HG02759 (cell line): Measurements from ENCODE around the gene ERMAP.
"Not testable (repeated sequence)": the region's sequence is repeated elsewhere in the genome, so short reads cannot be mapped to it uniquely, and the experiment has no call there.

Experiments used
- ATAC-seq: cut with Tn5 transposase; IDR thresholded peaks from one replicate; pipeline ENCODE4 v1.9.1; 2021; ENCODE audit warnings: mild to moderate bottlenecking, moderate library complexity; ENCODE audit not compliant: unreplicated experiment

Gene ERMAP

DNA sequence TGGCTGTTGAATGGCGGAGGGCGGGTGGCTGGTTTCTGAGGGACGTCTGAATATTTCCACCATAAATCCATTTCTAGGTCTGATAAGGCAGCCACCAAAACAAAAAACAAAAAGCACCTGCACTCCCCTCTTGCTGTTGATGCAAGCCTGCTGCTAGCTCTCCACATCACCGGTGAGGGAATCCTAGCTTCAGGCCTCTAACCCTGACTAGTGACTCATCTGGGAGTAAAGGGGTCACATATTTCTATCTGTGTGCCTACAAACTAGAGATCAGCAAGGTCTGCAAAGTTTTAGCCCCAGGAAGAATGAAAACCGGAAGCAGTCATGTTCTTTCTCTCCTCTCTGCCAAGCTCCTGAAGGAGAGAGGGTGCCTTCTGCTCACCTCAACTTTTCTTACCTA lies 10.3 kb upstream of the ERMAP start:
- no peak for ATAC-seq

DNA sequence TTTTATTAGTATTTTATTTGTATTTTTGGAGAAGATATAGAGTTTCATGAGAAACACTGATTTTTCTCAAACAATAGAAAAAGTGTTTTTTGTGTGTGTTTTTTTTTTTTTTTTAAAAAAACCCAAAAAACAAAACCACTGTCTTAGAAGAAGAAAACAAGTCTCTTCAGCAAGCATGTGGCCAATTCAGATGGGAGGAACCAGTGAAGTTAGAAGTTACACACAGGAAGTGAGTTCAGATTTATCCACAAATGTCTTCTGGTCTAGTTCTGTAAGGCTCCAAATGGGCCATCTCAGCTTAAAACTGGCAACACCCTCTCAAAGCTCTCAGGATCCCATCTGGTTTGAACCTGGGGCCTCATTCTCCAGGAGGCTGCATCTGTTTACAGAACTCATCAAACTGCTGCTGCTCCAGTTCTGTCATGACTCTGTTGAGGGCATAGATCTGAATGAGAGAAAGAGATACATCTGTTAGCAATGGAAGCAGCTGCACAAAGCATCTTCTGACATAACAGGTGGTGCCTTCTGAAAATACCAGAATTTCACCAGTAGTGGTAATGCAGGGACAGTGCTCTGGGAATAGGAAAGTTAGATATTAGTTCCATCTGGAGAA lies 9.8 kb upstream of the ERMAP start:
- ATAC-seq = no peak

- ATAC-seq = not testable (repeated sequence)
Observed at GRCh38 chr1:42814815-42815214, 2.1 kb upstream of the ERMAP start.

GRCh38 chr1:42815941-42816584 lies 859 bp upstream of the ERMAP start:
- no peak for ATAC-seq

- ATAC-seq = no peak
Observed at GRCh38 chr1:42817440-42817767, 482 bp downstream of the ERMAP start.

DNA sequence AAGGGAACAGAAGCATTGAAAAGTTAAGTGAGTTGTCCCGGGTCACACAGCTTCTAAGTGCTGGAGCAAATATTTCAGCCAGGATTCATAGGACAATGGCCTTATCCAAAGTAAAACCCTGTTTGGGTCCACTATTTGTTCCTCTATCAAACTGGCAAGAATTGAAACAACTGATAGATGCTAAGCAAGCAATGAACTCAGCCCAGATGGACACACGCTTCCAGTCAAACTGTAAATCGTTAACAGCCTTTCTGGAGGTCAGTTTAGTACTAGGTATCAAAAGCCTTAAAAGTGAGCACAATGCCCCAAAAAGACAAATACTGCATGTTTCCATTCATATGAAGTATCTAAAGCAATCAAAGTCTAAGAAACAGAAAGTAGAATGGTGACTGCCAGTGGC lies 1.1 kb downstream of the ERMAP start:
- ATAC-seq = no peak

- no peak for ATAC-seq
Observed at GRCh38 chr1:42820813-42821212, 3.9 kb downstream of the ERMAP start.

DNA sequence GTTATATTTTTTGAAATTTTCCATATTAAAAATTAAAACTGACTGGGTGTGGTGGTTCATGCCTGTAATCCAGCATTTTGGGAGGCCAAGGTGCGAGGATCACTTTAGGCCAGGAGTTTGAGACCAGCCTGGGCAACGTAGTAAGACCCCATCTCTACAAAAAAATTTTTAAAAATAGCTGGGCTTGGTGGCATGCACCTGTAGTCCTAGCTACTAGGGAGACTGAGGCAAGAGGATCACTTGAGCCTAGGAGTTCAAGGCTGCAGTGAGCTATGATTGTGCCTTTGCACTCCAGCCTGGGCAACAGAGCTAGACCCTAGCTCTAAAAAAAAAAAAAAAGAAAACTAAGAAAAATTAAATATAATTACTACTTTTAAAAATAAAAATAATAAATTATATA lies 4.8 kb downstream of the ERMAP start:
- no peak for ATAC-seq

- ATAC-seq = no peak
Observed at GRCh38 chr1:42822800-42823392, 6.0 kb downstream of the ERMAP start.

DNA sequence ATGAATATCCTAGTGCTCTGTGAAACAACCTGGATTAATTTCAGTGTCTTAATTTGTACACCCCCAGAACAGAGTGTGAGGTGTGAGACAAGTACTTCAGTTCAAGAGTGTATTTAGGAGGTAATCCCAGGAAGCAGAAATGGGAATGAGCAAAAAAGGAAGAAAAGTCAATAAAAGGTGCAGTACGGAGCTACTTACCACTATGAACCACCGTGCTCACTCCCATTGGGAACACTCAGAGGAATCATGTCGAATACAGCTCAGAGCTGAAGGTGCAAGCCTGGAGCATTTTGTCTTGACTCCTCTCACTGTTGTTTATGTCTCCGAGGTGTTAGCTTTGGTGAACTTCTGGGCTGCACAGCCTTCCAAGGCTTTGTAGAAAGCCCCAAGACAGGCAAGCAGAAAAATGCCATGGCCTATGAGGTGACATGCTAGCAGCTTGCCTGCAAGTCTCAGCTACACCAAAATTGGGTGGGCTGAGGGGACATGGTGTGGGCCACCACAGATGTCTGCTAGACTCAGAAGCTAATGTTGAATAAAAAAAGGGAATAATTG lies 7.6 kb downstream of the ERMAP start:
- no peak for ATAC-seq

DNA sequence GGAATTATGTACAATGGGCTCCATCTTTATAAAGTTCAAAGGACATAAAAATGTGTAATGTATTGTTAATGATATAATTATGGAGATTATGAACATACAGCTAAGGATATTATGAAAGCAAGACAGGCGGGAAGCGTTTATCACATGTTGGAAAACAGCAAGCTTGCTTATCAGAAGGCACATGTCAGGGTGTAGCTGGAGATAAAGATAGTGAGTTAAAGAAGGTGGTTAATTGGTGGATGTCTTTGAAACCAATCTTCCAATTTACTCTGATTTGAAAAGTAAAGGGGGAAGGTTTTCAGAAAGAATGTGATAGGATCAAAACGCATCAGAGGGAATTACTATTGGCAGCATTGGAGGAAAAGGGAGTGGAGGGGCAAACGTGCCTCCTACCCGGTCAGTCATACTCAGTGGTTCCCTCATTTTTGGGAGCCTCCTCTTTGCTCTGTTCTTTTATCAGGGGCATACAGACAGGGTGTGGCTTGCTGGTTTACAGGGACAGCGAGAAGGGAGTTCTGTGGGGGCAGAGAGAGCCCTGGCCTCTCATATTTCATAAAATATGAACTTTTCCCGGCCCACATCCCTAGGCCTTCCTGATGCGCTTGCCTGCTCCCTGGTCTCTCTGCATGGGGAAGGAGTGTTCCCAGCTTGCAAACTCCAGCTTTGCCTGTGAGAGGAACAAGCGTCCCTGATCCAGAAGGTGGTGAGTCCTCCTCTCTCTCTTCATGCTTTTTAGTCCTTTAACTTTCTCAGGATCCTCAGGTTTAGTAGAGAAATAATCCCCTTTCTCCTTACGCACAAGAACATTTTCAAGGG lies 8.3 kb downstream of the ERMAP start:
- no peak for ATAC-seq

GRCh38 chr1:42830631-42831030 lies 13.7 kb downstream of the ERMAP start:
- ATAC-seq = no peak

- ATAC-seq = no peak
Observed at GRCh38 chr1:42831273-42831672, 14.4 kb downstream of the ERMAP start.

DNA sequence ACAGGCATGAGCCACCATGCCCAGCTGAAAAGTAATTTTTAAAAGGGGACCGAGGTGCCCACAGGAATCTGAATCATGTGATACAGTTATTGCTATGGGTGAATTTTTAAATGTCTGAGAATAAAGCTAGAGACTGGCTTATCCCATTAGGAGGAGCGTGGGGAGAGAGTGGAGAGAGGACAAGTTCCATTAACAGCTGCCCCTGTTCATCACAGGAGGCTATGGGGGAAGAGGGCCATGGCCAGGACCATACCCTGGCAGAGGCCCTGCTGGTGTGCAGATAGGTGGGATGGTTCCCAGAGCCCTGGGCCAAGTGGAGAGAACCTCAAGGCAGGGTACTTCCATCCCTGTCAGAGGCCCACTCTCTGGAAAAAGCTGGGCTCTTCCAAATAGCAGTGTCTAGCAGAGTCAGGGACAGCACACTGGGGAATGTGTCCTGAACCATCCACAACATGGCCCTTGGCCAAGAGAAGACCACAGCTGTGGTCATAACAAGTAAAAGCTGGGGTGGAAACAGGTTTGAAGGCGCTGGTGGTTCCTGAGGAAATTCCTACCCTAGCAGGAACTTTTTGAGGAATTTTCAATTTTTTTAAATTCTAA lies 15.8 kb downstream of the ERMAP start:
- ATAC-seq = no peak

DNA sequence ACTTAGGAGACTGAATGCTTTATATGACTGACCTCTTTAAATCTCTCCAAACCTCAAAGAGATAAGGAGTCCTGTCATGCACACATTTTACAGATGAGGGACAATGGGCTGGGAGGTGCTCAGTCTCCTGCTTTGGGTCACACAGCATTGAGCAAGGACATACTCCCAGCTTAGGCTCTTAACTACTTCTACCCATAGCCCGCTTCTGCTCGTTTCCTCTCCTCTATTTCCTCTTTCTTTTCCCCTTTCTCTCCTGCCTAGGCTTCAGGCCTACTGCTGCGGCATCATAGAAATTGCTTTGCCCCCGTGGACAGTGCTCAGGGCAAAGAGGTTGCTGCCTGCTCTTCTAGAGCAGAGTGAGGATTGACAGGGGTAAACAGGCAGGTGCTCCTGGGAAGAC lies 17.1 kb downstream of the ERMAP start:
- ATAC-seq = no peak

DNA sequence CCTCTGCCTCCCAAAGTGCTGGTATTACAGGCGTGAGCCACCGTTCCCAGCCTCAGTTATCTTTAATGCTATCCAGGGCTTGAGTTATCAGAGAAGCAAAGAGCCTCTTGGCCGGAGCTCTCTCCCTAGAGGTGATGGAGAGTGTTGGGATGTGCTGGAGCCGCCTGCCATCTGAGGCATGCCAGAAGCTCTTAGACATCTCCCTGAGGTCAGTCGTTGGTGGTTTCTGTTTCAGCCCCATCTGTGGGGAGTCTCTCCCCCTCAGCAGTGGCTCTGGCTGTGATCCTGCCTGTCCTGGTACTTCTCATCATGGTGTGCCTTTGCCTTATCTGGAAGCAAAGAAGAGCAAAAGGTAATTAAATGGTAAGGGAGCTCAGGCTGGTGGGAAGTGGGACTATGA lies 17.9 kb downstream of the ERMAP start:
- ATAC-seq = no peak

DNA sequence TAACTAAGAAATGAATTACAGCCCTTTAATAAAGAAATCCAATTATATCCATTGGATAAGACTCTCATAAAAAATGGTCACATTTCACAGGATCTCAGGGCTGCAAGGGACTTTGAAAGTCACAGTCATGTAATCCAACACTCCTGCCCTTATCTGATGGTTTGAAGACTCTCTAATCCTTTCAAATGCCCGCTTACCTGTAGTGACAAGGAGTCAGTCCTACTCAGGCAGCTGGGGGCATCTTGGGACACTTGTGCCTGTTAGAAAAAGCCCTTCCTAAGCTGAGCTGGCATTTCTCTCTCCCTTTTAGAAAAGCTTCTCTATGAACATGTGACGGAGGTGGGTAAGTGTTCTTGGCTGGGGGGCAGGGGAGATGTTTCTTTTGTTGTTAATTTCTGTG lies 18.5 kb downstream of the ERMAP start:
- no peak for ATAC-seq

GRCh38 chr1:42837709-42838108 lies 20.8 kb downstream of the ERMAP start:
- no peak for ATAC-seq

GRCh38 chr1:42838482-42839190 lies 21.7 kb downstream of the ERMAP start:
- no peak for ATAC-seq

DNA sequence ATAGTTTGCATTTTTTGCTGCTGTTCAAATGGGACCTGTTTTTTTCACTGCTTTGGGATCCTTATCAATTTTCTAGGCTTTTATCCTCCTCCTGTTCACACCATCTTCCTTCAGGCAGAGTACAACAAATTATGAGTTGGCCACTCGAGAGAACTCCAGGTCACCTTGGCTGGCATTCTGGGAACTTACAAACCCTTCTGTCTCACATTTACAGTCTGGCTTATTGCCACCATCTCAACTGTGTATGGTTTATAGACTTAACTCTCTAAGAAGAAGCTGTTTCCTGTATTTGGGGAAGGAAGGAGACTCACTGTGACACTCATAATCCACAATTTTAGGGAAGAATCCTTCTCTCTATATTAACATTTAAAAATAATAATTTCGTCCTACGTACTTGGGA lies 24.1 kb downstream of the ERMAP start:
- ATAC-seq = no peak
